GM12864 (cell line): ENCODE results near the gene EHF.

ENCODE experiments used
- DNase-seq: peaks from one replicate; pipeline ENCODE4 v3.0.0-alpha.2; 2011; ENCODE audit warnings: low read depth
- H3K4me3 ChIP-seq: 2 replicates; pipeline ENCODE4 v1.5.1; 2011; ENCODE audit warnings: mild to moderate bottlenecking, low read depth, low read length, control low read depth
- TF ChIP-seq, protein P1 (sequence below): IDR thresholded peaks from 2 replicates; pipeline ENCODE4 v1.5.1; 2011; ENCODE audit warnings: low read depth, mild to moderate bottlenecking, moderate library complexity, low read length, control low read depth, inconsistent platforms; ENCODE audit errors: missing control alignments

Gene EHF

DNA sequence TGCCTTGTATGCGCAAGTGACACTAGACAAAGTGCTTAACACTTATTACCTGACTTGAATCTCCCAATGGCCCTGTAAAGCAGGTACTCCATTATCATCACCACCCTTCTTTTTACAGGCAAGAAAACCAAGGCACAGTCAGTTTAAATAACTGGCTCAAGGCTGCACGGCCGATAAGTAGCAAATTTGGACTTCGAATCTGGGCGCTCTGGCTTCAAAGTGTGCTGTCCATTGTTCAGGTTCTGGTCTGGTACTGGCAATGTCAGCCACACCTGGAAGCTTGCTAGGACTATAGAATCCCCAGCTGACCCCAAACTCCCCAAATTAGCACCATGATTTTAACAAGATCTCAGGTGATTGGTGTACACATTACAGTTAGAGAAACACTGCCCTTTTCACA lies 19.3 kb upstream of the EHF start:
- H3K4me3 ChIP-seq: no peak overlapping the region
- no peak for DNase-seq
- TF ChIP-seq, protein P1, sequence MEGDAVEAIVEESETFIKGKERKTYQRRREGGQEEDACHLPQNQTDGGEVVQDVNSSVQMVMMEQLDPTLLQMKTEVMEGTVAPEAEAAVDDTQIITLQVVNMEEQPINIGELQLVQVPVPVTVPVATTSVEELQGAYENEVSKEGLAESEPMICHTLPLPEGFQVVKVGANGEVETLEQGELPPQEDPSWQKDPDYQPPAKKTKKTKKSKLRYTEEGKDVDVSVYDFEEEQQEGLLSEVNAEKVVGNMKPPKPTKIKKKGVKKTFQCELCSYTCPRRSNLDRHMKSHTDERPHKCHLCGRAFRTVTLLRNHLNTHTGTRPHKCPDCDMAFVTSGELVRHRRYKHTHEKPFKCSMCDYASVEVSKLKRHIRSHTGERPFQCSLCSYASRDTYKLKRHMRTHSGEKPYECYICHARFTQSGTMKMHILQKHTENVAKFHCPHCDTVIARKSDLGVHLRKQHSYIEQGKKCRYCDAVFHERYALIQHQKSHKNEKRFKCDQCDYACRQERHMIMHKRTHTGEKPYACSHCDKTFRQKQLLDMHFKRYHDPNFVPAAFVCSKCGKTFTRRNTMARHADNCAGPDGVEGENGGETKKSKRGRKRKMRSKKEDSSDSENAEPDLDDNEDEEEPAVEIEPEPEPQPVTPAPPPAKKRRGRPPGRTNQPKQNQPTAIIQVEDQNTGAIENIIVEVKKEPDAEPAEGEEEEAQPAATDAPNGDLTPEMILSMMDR: no peak

DNA sequence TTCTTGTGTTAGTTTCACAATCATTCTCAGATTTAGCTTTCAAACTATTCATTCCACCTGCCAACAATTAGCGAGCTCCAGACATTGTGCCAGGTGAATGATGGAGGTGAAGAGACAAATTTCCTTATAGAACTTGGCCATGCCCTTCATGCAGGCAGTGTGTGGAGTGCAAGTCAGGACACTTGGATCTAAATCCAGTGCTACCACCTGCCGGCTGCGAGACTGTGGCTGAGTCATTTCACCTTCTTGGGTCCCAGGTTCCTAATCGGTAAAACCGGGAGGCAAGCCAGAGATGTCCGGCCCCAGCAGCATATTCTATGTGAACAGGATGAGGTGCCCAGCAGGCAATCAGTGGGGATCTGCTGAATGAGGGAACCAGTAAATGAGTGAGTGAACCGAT lies 18.6 kb upstream of the EHF start:
- DNase-seq: no peak
- no peak overlapping the region for H3K4me3 ChIP-seq
- TF ChIP-seq, protein P1: no peak

DNA sequence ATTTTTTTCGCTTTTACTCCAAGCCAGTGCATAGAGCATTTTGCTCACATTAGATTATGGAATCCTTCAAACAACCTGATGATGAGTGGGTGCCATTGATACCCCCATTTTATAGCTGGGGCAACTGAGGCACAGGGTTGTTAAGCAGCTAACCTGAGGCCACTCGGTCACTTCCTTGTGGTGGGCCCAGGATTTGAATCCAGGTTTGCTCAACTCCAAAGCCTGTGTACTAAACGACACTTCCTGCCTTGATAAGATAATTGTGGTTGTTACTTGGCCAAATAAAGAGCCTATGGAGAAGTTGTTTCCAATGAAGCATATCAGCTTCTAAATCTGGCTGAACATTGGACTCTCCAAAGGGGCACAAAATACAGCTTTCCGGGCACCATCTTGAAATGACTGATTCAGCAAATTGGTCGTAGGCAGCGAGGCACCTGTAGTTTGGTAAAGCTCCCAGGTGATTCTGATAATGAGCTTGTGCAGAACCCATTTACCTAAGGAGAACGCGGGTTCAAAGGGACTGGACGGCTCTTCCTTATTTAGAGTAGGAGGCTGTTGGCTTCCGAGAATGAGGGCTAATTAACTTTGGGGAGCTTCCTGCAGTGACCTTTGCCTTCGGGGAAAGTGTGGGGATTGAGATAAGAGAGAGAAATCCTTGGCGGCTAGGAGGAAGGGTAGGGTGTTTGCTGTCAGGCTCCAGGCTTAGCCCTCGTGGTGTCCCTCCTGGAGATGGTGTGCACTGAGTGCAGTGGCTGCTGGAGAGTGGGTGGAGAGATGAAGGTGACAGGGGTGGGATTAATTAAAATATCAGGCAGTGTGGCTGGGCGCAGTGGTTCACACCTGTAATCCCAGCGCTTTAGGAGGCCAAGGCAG lies 17.5 kb upstream of the EHF start:
- no peak overlapping the region for H3K4me3 ChIP-seq
- TF ChIP-seq, protein P1: no peak
- DNase-seq: no peak

DNA sequence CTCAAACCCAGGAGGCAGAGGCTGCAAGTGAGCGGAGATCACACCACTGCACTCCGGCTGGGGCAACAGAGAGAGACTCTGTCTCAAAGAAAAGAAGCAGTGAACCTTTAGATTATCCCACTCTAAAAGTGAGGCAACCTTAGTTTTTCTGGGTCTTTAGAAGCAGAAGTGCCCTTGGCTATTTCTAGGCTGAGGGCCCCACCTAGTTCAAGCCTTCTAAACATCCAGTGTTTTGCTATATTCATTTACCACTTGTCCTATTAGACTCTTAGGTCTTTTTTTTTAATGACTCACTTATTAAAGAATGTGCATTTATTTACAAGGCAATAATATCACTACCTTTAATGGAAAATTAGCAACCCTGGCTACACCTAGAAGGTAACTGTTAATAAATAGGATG lies 16.7 kb upstream of the EHF start:
- DNase-seq: no peak
- TF ChIP-seq, protein P1: no peak
- no peak overlapping the region for H3K4me3 ChIP-seq

DNA sequence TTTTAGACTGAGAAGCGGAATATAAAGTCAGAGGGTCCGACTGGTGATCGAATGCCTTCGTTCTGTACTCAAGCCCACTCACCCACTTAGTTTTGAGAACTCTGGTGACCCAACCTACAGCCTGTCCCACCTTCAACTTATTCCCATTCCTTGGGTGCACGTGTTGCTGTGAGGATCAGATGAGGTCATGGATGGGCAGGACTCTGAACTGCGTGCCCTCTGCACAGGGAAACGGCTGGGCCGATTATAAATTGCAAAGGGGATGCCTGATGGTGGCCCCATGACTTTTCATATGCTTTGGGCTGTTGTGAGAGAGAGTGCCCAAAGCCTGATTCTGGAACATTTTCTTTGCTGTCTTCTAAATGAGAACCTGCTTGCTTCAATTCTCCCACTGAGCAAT lies 16.0 kb upstream of the EHF start:
- no peak for DNase-seq
- TF ChIP-seq, protein P1: no peak
- no peak overlapping the region for H3K4me3 ChIP-seq

DNA sequence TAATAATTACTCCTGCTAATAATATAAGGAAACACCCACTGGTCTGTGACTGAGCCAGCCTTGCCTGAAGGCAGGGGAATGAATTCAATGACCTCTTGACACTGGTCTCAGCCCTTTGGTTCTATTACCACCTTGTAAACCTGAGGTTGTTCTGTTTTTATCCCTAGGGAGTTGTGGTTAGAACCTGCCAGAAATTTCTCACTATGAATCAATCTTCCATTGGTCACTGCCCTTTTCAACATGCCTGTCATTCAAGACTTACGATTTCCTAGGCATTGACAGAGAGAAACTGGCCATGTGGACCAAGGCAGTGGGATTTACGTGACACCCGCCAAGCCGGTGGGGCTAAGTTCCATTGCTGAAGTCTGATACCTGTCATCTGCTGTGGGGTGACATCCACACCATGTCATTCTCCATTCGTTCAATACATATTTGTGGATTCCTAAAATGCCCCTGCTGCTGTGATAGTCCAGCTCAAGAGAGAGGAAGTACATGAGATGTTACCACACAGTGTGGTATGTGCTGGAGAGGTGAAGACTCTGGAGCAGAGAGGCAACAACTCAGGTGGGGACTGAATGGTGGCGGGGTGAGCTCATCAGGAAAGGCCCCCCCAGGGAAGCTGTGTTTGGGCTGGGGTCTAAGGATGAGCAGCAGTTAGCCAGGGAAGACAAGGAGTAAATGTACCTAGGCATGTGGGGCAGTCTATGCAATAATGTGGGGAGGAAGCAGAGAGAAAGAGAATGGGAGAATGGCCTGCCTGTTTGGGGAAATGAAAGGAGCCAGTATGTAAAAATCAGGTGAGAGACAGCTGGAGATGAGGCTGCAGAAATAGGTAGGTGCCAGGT lies 15.2 kb upstream of the EHF start:
- no peak overlapping the region for H3K4me3 ChIP-seq
- TF ChIP-seq, protein P1: no peak
- no peak for DNase-seq
